ENCODE data around the gene USP47.
A peak's percentile ranks its signal among the peaks of the same experiment; 100 is the strongest.
"Not testable (repeated sequence)": the region's sequence is repeated elsewhere in the genome, so short reads cannot be mapped to it uniquely, and the experiment has no call there.

Gene USP47

DNA sequence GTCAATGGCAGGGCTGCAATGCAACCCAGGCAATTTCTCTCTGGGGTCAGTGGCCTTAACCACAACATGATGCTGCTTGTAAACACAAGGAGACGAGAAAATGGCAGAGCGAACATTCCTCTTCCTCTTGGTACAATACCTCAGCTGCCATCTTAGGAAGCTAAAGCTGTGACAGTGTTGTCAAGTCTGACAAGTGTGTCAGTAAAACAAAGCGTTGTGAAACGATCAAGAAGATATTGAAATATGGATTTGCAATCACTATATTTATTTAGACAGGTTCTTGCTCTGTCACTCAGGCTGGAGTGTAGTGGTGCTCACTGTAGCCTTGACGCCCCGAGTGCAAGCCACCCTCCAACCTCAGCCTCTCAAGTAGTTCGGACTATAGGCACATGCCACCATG lies 14.5 kb upstream of the USP47 start:
- DNase-seq (ENCODE audit: low read depth), result no peak
- no peak overlapping the region for H3K4me3 ChIP-seq (replicated peaks; ENCODE audit: low read depth, low read length)
- TF ChIP-seq, protein P1, sequence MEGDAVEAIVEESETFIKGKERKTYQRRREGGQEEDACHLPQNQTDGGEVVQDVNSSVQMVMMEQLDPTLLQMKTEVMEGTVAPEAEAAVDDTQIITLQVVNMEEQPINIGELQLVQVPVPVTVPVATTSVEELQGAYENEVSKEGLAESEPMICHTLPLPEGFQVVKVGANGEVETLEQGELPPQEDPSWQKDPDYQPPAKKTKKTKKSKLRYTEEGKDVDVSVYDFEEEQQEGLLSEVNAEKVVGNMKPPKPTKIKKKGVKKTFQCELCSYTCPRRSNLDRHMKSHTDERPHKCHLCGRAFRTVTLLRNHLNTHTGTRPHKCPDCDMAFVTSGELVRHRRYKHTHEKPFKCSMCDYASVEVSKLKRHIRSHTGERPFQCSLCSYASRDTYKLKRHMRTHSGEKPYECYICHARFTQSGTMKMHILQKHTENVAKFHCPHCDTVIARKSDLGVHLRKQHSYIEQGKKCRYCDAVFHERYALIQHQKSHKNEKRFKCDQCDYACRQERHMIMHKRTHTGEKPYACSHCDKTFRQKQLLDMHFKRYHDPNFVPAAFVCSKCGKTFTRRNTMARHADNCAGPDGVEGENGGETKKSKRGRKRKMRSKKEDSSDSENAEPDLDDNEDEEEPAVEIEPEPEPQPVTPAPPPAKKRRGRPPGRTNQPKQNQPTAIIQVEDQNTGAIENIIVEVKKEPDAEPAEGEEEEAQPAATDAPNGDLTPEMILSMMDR (IDR thresholded peaks at IDR 0.05; ENCODE audit: low read length, missing control alignments), result no peak

DNA sequence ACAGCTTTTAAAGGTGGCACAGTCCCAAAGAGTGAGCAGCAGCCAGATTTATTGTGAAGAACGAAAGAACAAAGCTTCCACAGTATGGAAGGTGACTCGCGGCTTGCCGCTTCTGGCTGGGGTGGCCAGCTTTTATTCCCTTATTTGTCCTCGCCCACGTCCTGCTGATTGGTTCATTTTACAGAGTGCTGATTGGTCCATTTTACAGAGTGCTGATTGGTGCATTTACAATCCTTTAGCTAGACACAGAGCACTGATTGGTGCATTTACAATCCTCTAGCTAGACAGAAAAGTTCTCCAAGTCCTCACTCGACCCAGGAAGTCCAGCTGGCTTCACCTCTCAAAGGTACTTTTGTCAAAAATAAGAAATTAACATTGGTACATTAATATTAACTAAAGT lies 10.4 kb upstream of the USP47 start:
- not testable (repeated sequence) for H3K4me3 ChIP-seq (replicated peaks; ENCODE audit: low read depth, low read length); DNase-seq (ENCODE audit: low read depth)

DNA sequence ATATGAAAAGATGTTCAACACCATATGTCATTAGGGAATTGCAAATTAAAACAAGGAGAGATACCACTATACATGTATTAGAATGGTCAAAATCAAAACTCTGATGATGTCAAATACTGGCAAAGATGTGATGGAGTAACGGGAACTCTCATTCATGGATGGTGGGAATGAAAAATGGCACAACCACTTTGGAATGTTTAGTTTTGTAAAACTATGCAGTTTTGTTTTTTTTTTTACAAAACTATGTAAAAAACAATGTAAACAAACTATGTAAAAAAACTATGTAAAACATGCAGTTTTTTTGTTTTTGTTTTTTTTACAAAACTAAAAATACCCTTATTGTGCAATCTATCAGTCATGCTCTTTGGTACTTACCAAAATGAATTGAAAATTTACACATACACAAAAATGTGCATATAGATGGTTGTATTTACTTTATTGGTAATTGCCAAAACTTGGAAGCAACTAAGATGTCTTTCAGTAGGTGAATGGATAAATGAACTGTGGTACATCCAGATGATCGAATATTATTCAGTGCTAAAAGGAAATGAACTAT lies 5.0 kb upstream of the USP47 start:
- no peak overlapping the region for H3K4me3 ChIP-seq (replicated peaks; ENCODE audit: low read depth, low read length)
- DNase-seq (ENCODE audit: low read depth), result peak; percentile 21
- TF ChIP-seq, protein P1 (IDR thresholded peaks at IDR 0.05; ENCODE audit: low read length, missing control alignments), result no peak

DNA sequence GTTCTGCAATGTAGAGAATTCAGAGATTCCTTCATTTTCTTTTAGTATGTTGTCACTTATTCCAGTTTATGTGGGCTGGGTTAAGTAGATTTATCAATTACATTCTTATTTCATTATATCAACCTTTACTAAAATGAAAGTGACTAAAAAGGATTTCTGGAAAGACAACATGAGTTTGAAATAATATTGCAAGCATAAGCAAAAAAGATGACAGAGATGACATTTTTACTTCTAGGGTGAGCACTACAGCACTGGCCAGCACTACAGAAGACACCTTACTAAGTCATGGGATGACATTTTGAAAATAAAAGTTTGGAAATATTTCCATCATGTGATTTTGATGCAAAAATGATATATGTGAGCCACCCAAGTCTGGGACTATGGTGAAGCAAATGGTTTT lies 2.1 kb upstream of the USP47 start:
- no peak overlapping the region for H3K4me3 ChIP-seq (replicated peaks; ENCODE audit: low read depth, low read length)
- DNase-seq (ENCODE audit: low read depth), result no peak
- TF ChIP-seq, protein P1 (IDR thresholded peaks at IDR 0.05; ENCODE audit: low read length, missing control alignments), result no peak

DNA sequence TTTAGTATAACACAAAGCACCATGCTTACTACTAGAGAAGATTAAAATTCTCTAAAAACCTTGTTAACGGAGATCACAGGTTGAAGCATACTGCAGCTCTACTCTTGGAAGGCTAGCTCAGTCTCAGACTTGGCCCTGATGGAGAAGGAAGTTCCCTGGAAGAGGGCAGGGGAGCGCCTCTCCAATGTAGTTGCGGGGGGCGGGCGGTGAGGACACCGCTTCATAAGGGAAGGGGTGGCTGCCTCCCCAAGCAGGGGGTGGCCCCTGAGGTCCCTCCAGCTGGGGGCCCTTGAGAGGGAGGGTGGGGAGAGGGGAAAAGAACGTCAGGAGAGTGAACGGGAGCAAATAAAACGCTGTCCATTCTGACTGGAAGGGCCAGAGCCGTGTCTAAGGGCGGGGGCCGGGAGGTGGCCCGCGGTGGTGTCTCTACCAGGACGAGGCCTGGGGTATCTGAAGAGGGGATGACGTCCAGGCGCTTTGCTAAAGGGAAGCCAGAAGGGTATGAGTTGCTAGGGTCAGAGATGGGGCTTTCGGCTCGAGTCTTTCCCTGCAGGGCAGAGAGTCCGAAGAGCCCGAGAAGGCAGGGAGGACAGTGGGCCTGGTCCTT lies 553 bp upstream of the USP47 start:
- H3K4me3 ChIP-seq (replicated peaks; ENCODE audit: low read depth, low read length), result peak overlapping the region; percentile 71
- DNase-seq (ENCODE audit: low read depth), result peak; percentile 24
- TF ChIP-seq, protein P1 (IDR thresholded peaks at IDR 0.05; ENCODE audit: low read length, missing control alignments), result no peak

DNA sequence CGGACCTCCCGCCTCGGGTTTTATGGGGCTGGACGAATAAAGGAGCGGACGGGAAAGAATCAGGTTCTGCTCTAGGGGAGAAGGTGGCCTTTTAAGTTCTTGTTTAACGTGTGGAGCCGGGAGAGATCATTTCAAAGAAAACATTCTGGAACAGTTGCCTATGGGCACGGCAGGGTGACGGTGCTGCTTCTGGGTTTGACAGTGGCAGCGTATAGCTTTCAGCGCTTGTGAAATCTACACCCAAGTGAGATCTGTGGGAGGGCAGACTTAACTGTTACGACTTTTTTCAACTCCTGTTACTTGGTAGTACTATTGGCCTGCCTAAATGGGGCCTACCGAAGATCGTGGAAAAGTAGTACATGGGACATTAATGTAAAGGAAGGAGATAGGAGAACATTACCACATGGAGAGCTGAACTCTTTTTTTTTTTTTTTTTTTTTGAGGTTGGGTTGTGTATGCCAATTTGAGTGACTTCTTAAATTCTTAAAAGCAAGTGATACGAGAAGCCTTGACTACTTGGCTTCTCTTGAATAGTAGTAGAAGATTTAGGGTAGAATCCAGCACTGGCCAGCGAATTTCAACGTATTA lies 743 bp downstream of the USP47 start:
- peak overlapping the region; percentile 71 for H3K4me3 ChIP-seq (replicated peaks; ENCODE audit: low read depth, low read length)
- TF ChIP-seq, protein P1 (IDR thresholded peaks at IDR 0.05; ENCODE audit: low read length, missing control alignments), result no peak
- DNase-seq (ENCODE audit: low read depth), result peak; percentile 89

DNA sequence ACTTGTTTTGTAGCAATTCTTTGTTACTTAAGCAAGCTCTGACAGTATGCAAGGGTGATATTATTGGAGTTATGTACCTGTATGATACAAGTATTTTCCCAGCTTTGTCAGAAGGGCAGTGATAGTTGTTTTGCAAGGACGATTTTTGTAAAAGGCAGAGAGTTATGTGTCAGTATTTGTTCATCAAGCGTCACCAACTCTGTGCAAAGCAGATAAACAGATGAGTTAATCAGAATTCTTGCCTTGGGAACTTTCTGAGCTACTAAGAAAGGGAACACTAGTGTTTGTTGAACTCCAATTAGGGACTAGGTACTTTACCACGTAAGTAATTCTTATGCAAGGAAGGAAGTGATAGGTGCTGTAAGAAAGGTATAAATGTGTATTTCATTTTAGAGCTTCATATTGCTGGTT lies 1.4 kb downstream of the USP47 start:
- TF ChIP-seq, protein P1 (IDR thresholded peaks at IDR 0.05; ENCODE audit: low read length, missing control alignments), result no peak
- peak overlapping the region; percentile 71 for H3K4me3 ChIP-seq (replicated peaks; ENCODE audit: low read depth, low read length)
- peak; percentile 85 for DNase-seq (ENCODE audit: low read depth)

All from fibroblast of pulmonary artery (primary cell).